GM23338 (cell line): ENCODE results near the gene CCDC71L. TPM values are rescaled to one million over a fixed set of nuclear protein-coding genes. Genes with fewer than 3 reads are reported as not detected.

ENCODE experiments used
- ATAC-seq: fragments of 200-7000 bp; cut with Tn5 transposase; 3 replicates; pipeline ENCODE4 v1.9.1; 2020
- DNase-seq: peaks from one replicate; pipeline ENCODE4 v3.0.0-alpha.2; 2015; ENCODE audit warnings: low spot score
- H2AFZ ChIP-seq: fragments of 200-600 bp; sonication (generic); 2 replicates; pipeline ENCODE4 v1.8.0; 2016; ENCODE audit warnings: antibody characterized with exemption, mild to moderate bottlenecking, moderate library complexity
- H3F3A ChIP-seq: fragments of 200-600 bp; sonication (generic); replicated peaks from 2 replicates; pipeline ENCODE4 v1.8.0; 2017; ENCODE audit warnings: antibody characterized with exemption, mixed run types, low read depth
- H3K27ac ChIP-seq: fragments of 200-600 bp; sonication (generic); 2 replicates; pipeline ENCODE4 v1.6.1; 2016; ENCODE audit warnings: low read depth
- H3K27me3 ChIP-seq: fragments of 200-600 bp; sonication (generic); 2 replicates; pipeline ENCODE4 v1.8.0; 2016; ENCODE audit warnings: mild to moderate bottlenecking, mixed run types, moderate library complexity; ENCODE audit not compliant: insufficient read depth
- H3K36me3 ChIP-seq: fragments of 200-600 bp; sonication (generic); 2 replicates; pipeline ENCODE4 v1.8.0; 2016; ENCODE audit warnings: mild to moderate bottlenecking; ENCODE audit not compliant: insufficient read depth
- H3K4me1 ChIP-seq: fragments of 200-600 bp; sonication (generic); 2 replicates; pipeline ENCODE4 v1.8.0; 2016; ENCODE audit warnings: mild to moderate bottlenecking, moderate library complexity; ENCODE audit not compliant: insufficient read depth
- H3K4me2 ChIP-seq: fragments of 200-600 bp; sonication (generic); 2 replicates; pipeline ENCODE4 v1.7.1; 2017; ENCODE audit warnings: mixed run types
- H3K4me3 ChIP-seq: fragments of 200-600 bp; sonication (generic); 2 replicates; pipeline ENCODE4 v1.6.1; 2016; ENCODE audit warnings: mixed run types
- H3K79me2 ChIP-seq: fragments of 200-600 bp; sonication (generic); replicated peaks from 2 replicates; pipeline ENCODE4 v1.8.0; 2017; ENCODE audit warnings: mild to moderate bottlenecking; ENCODE audit not compliant: insufficient read depth
- H3K9me2 ChIP-seq: fragments of 200-600 bp; sonication (generic); 2 replicates; pipeline ENCODE4 v1.8.0; 2017; ENCODE audit not compliant: insufficient read depth
- H4K20me1 ChIP-seq: fragments of 200-600 bp; sonication (generic); replicated peaks from 2 replicates; pipeline ENCODE4 v1.8.0; 2017; ENCODE audit warnings: mild to moderate bottlenecking; ENCODE audit not compliant: insufficient read depth
- H3K27ac Mint-ChIP-seq: 2 replicates; pipeline ENCODE4 v1.8.0; 2020; ENCODE audit warnings: inconsistent platforms, mild to moderate bottlenecking, moderate library complexity, mixed read lengths
- H3K27me3 Mint-ChIP-seq: 3 replicates; pipeline ENCODE4 v1.8.0; 2022; ENCODE audit warnings: low read depth, mild to moderate bottlenecking, moderate library complexity, mixed read lengths, inconsistent platforms; ENCODE audit not compliant: insufficient read depth, poor library complexity
- H3K36me3 Mint-ChIP-seq: 3 replicates; pipeline ENCODE4 v1.8.0; 2021; ENCODE audit warnings: low read depth, mild to moderate bottlenecking, inconsistent platforms, moderate library complexity, mixed read lengths
- H3K4me1 Mint-ChIP-seq: 3 replicates; pipeline ENCODE4 v1.8.0; 2020; ENCODE audit warnings: mild to moderate bottlenecking, inconsistent platforms, mixed read lengths
- H3K4me3 Mint-ChIP-seq: 3 replicates; pipeline ENCODE4 v1.8.0; 2021; ENCODE audit warnings: moderate library complexity, mild to moderate bottlenecking, inconsistent platforms, mixed read lengths
- H3K9me3 Mint-ChIP-seq: 3 replicates; pipeline ENCODE4 v1.8.0; 2020; ENCODE audit warnings: moderate library complexity, mild to moderate bottlenecking, inconsistent platforms, mixed read lengths
- CREB1 ChIP-seq: fragments of 250-450 bp; sonication (Bioruptor Pico); IDR thresholded peaks from 2 replicates; pipeline ENCODE4 v1.5.0; 2020; ENCODE audit warnings: low read depth, mild to moderate bottlenecking, moderate library complexity
- EZH2 ChIP-seq: fragments of 200-600 bp; sonication (generic); IDR thresholded peaks from one replicate; pipeline ENCODE4 v1.8.0; 2017; ENCODE audit warnings: antibody characterized with exemption, mild to moderate bottlenecking, low read depth; ENCODE audit not compliant: unreplicated experiment
- EZH2phosphoT487 ChIP-seq: fragments of 200-600 bp; sonication (generic); IDR thresholded peaks from one replicate; pipeline ENCODE4 v1.8.1; 2018; ENCODE audit warnings: antibody characterized with exemption; ENCODE audit not compliant: unreplicated experiment
- JUNB ChIP-seq: IDR thresholded peaks from one replicate; pipeline ENCODE4 v1.6.1; 2016; ENCODE audit warnings: antibody characterized with exemption; ENCODE audit not compliant: unreplicated experiment
- NANOG ChIP-seq: IDR thresholded peaks from 2 replicates; pipeline ENCODE4 v1.6.1; 2016; ENCODE audit warnings: antibody characterized with exemption, borderline replicate concordance
- STAT1 ChIP-seq: IDR thresholded peaks from one replicate; pipeline ENCODE4 v1.6.1; 2016; ENCODE audit warnings: antibody characterized with exemption; ENCODE audit not compliant: unreplicated experiment
- ZNF114 ChIP-seq: fragments of 250-450 bp; sonication (Bioruptor Pico); IDR thresholded peaks from 2 replicates; pipeline ENCODE4 v1.5.0; 2020; ENCODE audit warnings: mild to moderate bottlenecking, moderate library complexity
- ZNF331 ChIP-seq: fragments of 250-450 bp; sonication (Bioruptor Pico); IDR thresholded peaks from 2 replicates; pipeline ENCODE4 v1.5.0; 2020; ENCODE audit warnings: low read depth, mild to moderate bottlenecking, moderate library complexity
- polyA plus RNA-seq: library from polyadenylated mRNA; unstranded; fragments of >200 nt; fragmentation: Nextera tagmentation; extraction: Ambion mirVana; gene quantifications from 2 replicates; pipeline ENCODE4 v1.2.1, GENCODE V29; 2016
- total RNA-seq: library from RNA; depleted of rRNA; stranded (reverse); fragments of >200 nt; shearing (Covaris generic); gene quantifications from 2 replicates; pipeline ENCODE4 v1.2.3, GENCODE V29; 2014
- TF ChIP-seq, protein P1 (sequence below): IDR thresholded peaks from one replicate; pipeline ENCODE4 v1.6.1; 2018; ENCODE audit warnings: antibody characterized with exemption; ENCODE audit not compliant: unreplicated experiment
- TF ChIP-seq, protein P2 (sequence below): IDR thresholded peaks from 2 replicates; pipeline ENCODE4 v1.6.1; 2016; ENCODE audit warnings: antibody characterized with exemption
- TF ChIP-seq, protein P3 (sequence below): fragments of 250-450 bp; sonication (Bioruptor Pico); IDR thresholded peaks from 2 replicates; pipeline ENCODE4 v1.5.0; 2020; ENCODE audit warnings: mild to moderate bottlenecking, moderate library complexity
- TF ChIP-seq, protein P4 (sequence below), 2 experiments: fragments of 200-600 bp in 1 of 2; sonication (generic) in 1 of 2; conservative IDR thresholded peaks; 2 replicates each; pipeline versions ENCODE4 v1.5.1 to v1.6.1; 2016 to 2017; ENCODE audit warnings: antibody characterized with exemption in 2 of 2, low read depth in 2 of 2, mild to moderate bottlenecking in 2 of 2, moderate library complexity in 1 of 2

CCDC71L gene
- total and polyA plus RNA-seq, 2 experiments from 2014 or later = 8.4 to 32.3 TPM

DNA sequence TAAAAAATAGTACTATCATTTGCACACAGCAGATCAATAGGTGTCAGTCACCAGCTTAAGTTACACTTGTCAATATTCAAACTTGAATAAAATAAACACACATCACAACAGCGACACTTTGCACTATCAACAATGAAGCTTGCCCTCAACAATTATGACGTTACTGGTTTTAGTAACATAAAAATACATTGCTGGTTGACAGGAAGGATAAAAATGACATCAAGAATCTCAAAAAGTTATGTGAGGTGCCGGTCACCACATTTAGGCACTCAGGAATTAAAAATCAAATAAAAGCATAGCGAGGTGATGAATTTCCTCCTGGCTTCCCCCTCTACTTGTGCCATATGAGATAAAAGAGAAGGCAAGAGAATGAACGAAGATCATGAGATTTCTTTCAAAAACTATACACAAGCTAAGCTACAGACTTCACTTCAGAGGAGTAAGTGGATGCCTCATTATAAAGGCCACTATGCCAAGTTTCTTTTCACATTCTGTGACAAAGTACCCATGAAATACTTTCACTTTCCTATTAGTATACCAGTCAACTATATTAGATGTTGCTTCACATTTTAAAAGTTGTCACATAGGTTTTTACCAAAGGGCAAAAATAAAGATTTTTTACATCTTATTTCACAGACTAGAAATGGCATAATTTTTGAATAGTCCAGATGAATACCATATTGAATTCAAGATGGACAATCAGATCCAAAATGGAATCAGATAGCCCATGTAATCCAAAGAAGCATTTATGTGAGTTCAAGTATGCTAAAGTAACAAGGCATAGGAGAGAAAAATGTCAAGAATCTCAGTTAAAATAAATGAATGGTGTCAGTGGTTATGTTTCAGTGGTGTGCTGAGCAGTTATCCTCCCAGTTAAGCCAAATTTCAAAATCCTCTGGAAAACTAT lies 3.6 kb downstream of the CCDC71L start:
- no peak overlapping the region for H3K27ac Mint-ChIP-seq
- Histone ChIP-seq H3K36me3 (no peaks in the 10 kb centered on the region), H3K79me2 (peaks cover 3% of the 10 kb centered on the region; the same call in 1 of the 2 replicates), H3K4me3 (no peak overlapping the region), H2AFZ (no peak overlapping the region), H3K4me1 (peaks cover 7% of the 10 kb centered on the region), H4K20me1 (no peaks in the 10 kb centered on the region), H3K27ac (no peak overlapping the region), H3K27me3 (no peaks in the 10 kb centered on the region), H3F3A (no peaks in the 10 kb centered on the region), H3K9me2 (peaks cover 7% of the 10 kb centered on the region), H3K4me2 (no peak overlapping the region)
- no peak for ATAC-seq
- no peaks in the 10 kb centered on the region for H3K9me3 Mint-ChIP-seq
- no peaks in the 10 kb centered on the region; the same call in 2 of the 3 replicates for H3K36me3 Mint-ChIP-seq
- H3K4me1 Mint-ChIP-seq = peaks cover 19% of the 10 kb centered on the region
- DNase-seq = no peak
- H3K27me3 Mint-ChIP-seq = peaks cover 4% of the 10 kb centered on the region
- TF ChIP-seq, protein P1, sequence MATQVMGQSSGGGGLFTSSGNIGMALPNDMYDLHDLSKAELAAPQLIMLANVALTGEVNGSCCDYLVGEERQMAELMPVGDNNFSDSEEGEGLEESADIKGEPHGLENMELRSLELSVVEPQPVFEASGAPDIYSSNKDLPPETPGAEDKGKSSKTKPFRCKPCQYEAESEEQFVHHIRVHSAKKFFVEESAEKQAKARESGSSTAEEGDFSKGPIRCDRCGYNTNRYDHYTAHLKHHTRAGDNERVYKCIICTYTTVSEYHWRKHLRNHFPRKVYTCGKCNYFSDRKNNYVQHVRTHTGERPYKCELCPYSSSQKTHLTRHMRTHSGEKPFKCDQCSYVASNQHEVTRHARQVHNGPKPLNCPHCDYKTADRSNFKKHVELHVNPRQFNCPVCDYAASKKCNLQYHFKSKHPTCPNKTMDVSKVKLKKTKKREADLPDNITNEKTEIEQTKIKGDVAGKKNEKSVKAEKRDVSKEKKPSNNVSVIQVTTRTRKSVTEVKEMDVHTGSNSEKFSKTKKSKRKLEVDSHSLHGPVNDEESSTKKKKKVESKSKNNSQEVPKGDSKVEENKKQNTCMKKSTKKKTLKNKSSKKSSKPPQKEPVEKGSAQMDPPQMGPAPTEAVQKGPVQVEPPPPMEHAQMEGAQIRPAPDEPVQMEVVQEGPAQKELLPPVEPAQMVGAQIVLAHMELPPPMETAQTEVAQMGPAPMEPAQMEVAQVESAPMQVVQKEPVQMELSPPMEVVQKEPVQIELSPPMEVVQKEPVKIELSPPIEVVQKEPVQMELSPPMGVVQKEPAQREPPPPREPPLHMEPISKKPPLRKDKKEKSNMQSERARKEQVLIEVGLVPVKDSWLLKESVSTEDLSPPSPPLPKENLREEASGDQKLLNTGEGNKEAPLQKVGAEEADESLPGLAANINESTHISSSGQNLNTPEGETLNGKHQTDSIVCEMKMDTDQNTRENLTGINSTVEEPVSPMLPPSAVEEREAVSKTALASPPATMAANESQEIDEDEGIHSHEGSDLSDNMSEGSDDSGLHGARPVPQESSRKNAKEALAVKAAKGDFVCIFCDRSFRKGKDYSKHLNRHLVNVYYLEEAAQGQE = no peak
- TF ChIP-seq ZNF331 (CRISPR knock-in tag) = no peak
- TF ChIP-seq STAT1 = no peak
- no peak for TF ChIP-seq JUNB
- TF ChIP-seq CREB1 (CRISPR knock-in tag) = no peak
- TF ChIP-seq, protein P2, sequence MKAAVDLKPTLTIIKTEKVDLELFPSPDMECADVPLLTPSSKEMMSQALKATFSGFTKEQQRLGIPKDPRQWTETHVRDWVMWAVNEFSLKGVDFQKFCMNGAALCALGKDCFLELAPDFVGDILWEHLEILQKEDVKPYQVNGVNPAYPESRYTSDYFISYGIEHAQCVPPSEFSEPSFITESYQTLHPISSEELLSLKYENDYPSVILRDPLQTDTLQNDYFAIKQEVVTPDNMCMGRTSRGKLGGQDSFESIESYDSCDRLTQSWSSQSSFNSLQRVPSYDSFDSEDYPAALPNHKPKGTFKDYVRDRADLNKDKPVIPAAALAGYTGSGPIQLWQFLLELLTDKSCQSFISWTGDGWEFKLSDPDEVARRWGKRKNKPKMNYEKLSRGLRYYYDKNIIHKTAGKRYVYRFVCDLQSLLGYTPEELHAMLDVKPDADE = no peak
- no peak for TF ChIP-seq EZH2phosphoT487
- TF ChIP-seq ZNF114 (CRISPR knock-in tag) = no peak
- TF ChIP-seq, protein P3, sequence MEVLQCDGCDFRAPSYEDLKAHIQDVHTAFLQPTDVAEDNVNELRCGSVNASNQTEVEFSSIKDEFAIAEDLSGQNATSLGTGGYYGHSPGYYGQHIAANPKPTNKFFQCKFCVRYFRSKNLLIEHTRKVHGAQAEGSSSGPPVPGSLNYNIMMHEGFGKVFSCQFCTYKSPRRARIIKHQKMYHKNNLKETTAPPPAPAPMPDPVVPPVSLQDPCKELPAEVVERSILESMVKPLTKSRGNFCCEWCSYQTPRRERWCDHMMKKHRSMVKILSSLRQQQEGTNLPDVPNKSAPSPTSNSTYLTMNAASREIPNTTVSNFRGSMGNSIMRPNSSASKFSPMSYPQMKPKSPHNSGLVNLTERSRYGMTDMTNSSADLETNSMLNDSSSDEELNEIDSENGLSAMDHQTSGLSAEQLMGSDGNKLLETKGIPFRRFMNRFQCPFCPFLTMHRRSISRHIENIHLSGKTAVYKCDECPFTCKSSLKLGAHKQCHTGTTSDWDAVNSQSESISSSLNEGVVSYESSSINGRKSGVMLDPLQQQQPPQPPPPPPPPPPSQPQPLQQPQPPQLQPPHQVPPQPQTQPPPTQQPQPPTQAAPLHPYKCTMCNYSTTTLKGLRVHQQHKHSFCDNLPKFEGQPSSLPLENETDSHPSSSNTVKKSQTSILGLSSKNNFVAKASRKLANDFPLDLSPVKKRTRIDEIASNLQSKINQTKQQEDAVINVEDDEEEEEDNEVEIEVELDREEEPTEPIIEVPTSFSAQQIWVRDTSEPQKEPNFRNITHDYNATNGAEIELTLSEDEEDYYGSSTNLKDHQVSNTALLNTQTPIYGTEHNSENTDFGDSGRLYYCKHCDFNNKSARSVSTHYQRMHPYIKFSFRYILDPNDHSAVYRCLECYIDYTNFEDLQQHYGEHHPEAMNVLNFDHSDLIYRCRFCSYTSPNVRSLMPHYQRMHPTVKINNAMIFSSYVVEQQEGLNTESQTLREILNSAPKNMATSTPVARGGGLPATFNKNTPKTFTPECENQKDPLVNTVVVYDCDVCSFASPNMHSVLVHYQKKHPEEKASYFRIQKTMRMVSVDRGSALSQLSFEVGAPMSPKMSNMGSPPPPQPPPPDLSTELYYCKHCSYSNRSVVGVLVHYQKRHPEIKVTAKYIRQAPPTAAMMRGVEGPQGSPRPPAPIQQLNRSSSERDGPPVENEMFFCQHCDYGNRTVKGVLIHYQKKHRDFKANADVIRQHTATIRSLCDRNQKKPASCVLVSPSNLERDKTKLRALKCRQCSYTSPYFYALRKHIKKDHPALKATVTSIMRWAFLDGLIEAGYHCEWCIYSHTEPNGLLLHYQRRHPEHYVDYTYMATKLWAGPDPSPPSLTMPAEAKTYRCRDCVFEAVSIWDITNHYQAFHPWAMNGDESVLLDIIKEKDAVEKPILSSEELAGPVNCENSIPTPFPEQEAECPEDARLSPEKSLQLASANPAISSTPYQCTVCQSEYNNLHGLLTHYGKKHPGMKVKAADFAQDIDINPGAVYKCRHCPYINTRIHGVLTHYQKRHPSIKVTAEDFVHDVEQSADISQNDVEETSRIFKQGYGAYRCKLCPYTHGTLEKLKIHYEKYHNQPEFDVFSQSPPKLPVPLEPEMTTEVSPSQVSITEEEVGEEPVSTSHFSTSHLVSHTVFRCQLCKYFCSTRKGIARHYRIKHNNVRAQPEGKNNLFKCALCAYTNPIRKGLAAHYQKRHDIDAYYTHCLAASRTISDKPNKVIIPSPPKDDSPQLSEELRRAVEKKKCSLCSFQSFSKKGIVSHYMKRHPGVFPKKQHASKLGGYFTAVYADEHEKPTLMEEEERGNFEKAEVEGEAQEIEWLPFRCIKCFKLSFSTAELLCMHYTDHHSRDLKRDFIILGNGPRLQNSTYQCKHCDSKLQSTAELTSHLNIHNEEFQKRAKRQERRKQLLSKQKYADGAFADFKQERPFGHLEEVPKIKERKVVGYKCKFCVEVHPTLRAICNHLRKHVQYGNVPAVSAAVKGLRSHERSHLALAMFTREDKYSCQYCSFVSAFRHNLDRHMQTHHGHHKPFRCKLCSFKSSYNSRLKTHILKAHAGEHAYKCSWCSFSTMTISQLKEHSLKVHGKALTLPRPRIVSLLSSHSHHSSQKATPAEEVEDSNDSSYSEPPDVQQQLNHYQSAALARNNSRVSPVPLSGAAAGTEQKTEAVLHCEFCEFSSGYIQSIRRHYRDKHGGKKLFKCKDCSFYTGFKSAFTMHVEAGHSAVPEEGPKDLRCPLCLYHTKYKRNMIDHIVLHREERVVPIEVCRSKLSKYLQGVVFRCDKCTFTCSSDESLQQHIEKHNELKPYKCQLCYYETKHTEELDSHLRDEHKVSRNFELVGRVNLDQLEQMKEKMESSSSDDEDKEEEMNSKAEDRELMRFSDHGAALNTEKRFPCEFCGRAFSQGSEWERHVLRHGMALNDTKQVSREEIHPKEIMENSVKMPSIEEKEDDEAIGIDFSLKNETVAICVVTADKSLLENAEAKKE (CRISPR knock-in tag) = no peak
- TF ChIP-seq NANOG = no peak
- TF ChIP-seq EZH2 = no peak
- TF ChIP-seq, protein P4, sequence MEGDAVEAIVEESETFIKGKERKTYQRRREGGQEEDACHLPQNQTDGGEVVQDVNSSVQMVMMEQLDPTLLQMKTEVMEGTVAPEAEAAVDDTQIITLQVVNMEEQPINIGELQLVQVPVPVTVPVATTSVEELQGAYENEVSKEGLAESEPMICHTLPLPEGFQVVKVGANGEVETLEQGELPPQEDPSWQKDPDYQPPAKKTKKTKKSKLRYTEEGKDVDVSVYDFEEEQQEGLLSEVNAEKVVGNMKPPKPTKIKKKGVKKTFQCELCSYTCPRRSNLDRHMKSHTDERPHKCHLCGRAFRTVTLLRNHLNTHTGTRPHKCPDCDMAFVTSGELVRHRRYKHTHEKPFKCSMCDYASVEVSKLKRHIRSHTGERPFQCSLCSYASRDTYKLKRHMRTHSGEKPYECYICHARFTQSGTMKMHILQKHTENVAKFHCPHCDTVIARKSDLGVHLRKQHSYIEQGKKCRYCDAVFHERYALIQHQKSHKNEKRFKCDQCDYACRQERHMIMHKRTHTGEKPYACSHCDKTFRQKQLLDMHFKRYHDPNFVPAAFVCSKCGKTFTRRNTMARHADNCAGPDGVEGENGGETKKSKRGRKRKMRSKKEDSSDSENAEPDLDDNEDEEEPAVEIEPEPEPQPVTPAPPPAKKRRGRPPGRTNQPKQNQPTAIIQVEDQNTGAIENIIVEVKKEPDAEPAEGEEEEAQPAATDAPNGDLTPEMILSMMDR (conservative IDR thresholded peaks at IDR 0.05; ENCODE audit: low read depth in 2 of 2) = no peak
- no peak overlapping the region for H3K4me3 Mint-ChIP-seq
